Measurements from ENCODE around the gene ACSF3. TPM values are rescaled to one million over a fixed set of nuclear protein-coding genes. Genes with fewer than 3 reads are reported as not detected.

The ACSF3 gene
- total and polyA plus RNA-seq, 2 of the 4 experiments (the other 2 are of a cell fraction), result 9.5 to 14.2 TPM

DNA sequence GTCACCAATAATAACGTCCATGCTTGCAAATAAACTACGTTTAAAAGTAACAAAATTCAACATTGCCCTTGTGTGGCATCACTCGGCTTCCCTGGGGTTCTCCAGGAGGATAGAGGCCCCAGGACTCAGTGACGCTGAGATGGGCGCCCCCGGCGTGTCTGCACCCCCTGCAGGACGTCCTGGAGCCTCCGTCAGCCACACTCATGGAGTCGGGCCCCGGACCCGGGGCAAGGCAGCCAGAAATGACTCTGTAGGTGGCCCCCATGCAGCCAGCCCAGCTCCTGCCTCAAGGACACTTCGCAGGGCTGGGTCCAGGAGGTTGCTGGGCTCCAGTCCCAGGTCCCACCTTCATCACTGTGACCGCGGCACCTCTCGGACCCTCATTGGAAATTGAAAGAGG is 16.6 kb upstream of the ACSF3 start (continued):
- TF ChIP-seq, protein P1, sequence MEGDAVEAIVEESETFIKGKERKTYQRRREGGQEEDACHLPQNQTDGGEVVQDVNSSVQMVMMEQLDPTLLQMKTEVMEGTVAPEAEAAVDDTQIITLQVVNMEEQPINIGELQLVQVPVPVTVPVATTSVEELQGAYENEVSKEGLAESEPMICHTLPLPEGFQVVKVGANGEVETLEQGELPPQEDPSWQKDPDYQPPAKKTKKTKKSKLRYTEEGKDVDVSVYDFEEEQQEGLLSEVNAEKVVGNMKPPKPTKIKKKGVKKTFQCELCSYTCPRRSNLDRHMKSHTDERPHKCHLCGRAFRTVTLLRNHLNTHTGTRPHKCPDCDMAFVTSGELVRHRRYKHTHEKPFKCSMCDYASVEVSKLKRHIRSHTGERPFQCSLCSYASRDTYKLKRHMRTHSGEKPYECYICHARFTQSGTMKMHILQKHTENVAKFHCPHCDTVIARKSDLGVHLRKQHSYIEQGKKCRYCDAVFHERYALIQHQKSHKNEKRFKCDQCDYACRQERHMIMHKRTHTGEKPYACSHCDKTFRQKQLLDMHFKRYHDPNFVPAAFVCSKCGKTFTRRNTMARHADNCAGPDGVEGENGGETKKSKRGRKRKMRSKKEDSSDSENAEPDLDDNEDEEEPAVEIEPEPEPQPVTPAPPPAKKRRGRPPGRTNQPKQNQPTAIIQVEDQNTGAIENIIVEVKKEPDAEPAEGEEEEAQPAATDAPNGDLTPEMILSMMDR (conservative IDR thresholded peaks at IDR 0.05; ENCODE audit: low read depth, low read length), result no peak
- TF ChIP-seq MXI1 (IDR thresholded peaks at IDR 0.05; ENCODE audit: borderline replicate concordance, low read depth, low read length) (no peak), SMC3 (IDR thresholded peaks at IDR 0.05; ENCODE audit: low read depth, low read length) (no peak)

DNA sequence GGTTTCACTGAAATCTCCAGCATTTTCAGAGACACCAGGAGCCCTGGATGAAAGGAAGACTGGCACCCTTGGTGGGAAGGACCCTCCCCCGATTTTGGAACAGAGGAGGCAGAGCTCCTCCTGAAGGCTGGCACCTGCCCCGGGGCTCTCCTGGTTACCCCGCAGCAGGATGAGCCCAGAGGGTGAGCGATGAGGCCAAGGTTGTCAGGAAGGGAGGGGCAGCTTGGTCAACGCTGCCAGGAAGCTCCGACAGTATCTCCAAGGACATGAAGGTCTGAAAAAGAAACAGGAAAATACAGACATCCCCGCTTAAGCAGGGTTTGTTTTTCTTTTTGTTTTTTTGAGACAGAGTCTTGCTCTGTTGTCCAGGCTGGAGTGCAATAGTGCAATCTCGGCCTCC is 15.5 kb upstream of the ACSF3 start:
- dilution Hi-C loops (cut with HindIII; ENCODE audit: low sequenced_read_pairs, unreplicated experiment), result no loop called here
- Histone ChIP-seq H3K4me3 (ENCODE audit: insufficient read depth, low read depth, low read length) (no peak overlapping the region), H3K4me1 (ENCODE audit: control insufficient read depth, insufficient read depth, low read length) (no peaks in the 10 kb centered on the region), H3K4ac (ENCODE audit: low read depth, low read length) (no peak overlapping the region), H2BK15ac (ENCODE audit: low read depth, low read length) (no peak overlapping the region), H2BK5ac (ENCODE audit: low read depth, low read length, poor library complexity, severe bottlenecking) (no peak overlapping the region), H4K20me1 (ENCODE audit: insufficient read depth, low read length) (no peaks in the 10 kb centered on the region), H3K4me2 (ENCODE audit: low read depth, low read length) (no peak overlapping the region), H2AFZ (replicated peaks; ENCODE audit: low read length, poor library complexity) (no peak overlapping the region), H3K14ac (replicated peaks; ENCODE audit: low read depth, low read length) (no peak overlapping the region), H3K9me1 (ENCODE audit: insufficient read depth, low read length) (no peaks in the 10 kb centered on the region), H3K36me3 (ENCODE audit: control insufficient read depth, insufficient read depth, low read length) (no peaks in the 10 kb centered on the region), H3K18ac (ENCODE audit: low read depth, low read length) (no peak overlapping the region), H3K9me3 (ENCODE audit: control insufficient read depth, insufficient read depth, low read length) (peaks cover 2% of the 10 kb centered on the region; the same call in 1 of the 2 replicates), H3K56ac (ENCODE audit: extremely low read depth, insufficient read depth, low read length) (no peak overlapping the region), H3K27ac (ENCODE audit: insufficient read depth, low read length) (no peak overlapping the region), H4K91ac (ENCODE audit: insufficient read depth, low read depth, low read length) (no peak overlapping the region), H2BK20ac (ENCODE audit: low read depth, low read length) (no peak overlapping the region), H2BK120ac (ENCODE audit: low read depth, low read length) (no peak overlapping the region), H2AK9ac (replicated peaks; ENCODE audit: low read depth, low read length, poor library complexity) (no peak overlapping the region), H3K9ac (ENCODE audit: low read depth, low read length) (no peak overlapping the region), H4K5ac (ENCODE audit: low read depth, low read length) (no peak overlapping the region), H2AK5ac (ENCODE audit: low read depth, low read length) (no peak overlapping the region), H3K23ac (ENCODE audit: low read depth, low read length) (no peak overlapping the region), H3K27me3 (ENCODE audit: control insufficient read depth, insufficient read depth, low read length) (no peaks in the 10 kb centered on the region), H4K8ac (ENCODE audit: low read depth in 2 of 2, low read length in 2 of 2) (no peak overlapping the region), H3K79me1 (ENCODE audit: low read depth in 1 of 2, low read length in 2 of 2) (no peaks in the 10 kb centered on the region)
- no peak for DNase-seq
- no TSS peak for BruUV-seq (replicated peaks)
- no peak for ATAC-seq (ENCODE audit: low read depth)
- in situ Hi-C loops (cut with MboI; ENCODE audit: low sequenced_read_pairs), result no loop called here
- WGBS, 2 experiments (ENCODE audit: extremely low coverage in 2 of 2, insufficient read length in 1 of 2), result 71% methylated on average over 8 of the region's 8 CpGs; no CpG with 5 or more reads in 1 of the 2 experiments
- ChIA-PET CTCF (no interaction called here), POLR2A (ENCODE audit: unreplicated experiment) (no interaction called here)
- intact Hi-C loops (cut with micrococcal nuclease), result no loop called here
- TF ChIP-seq SMC3 (IDR thresholded peaks at IDR 0.05; ENCODE audit: low read depth, low read length) (no peak), RFX5 (IDR thresholded peaks at IDR 0.05; ENCODE audit: low read depth, low read length) (no peak), RCOR1 (IDR thresholded peaks at IDR 0.05; ENCODE audit: insufficient replicate concordance, low read length) (no peak), NFE2L2 (IDR thresholded peaks at IDR 0.05; ENCODE audit: low read depth, low read length) (no peak), CEBPB (IDR thresholded peaks at IDR 0.05; ENCODE audit: low read depth, low read length) (no peak), CHD1 (IDR thresholded peaks at IDR 0.05; ENCODE audit: low read depth, low read length) (no peak)
- TF ChIP-seq, protein P2, sequence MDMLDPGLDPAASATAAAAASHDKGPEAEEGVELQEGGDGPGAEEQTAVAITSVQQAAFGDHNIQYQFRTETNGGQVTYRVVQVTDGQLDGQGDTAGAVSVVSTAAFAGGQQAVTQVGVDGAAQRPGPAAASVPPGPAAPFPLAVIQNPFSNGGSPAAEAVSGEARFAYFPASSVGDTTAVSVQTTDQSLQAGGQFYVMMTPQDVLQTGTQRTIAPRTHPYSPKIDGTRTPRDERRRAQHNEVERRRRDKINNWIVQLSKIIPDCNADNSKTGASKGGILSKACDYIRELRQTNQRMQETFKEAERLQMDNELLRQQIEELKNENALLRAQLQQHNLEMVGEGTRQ (IDR thresholded peaks at IDR 0.05; ENCODE audit: low read depth, low read length), result no peak
- TF ChIP-seq, protein P3, sequence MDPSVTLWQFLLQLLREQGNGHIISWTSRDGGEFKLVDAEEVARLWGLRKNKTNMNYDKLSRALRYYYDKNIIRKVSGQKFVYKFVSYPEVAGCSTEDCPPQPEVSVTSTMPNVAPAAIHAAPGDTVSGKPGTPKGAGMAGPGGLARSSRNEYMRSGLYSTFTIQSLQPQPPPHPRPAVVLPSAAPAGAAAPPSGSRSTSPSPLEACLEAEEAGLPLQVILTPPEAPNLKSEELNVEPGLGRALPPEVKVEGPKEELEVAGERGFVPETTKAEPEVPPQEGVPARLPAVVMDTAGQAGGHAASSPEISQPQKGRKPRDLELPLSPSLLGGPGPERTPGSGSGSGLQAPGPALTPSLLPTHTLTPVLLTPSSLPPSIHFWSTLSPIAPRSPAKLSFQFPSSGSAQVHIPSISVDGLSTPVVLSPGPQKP (IDR thresholded peaks at IDR 0.05; ENCODE audit: borderline replicate concordance, low read depth, low read length), result no peak
- TF ChIP-seq, protein P1 (conservative IDR thresholded peaks at IDR 0.05; ENCODE audit: low read depth, low read length), result no peak
